CD4-positive, alpha-beta T cell treated with Interleukin-6 for 4 hours (primary cell): ENCODE measurements around the gene ITGAX.

Experiments used
- DNase-seq: peaks from one replicate; pipeline ENCODE4 v3.0.0-alpha.2; 2020; ENCODE audit warnings: mixed read lengths

ITGAX gene

DNA sequence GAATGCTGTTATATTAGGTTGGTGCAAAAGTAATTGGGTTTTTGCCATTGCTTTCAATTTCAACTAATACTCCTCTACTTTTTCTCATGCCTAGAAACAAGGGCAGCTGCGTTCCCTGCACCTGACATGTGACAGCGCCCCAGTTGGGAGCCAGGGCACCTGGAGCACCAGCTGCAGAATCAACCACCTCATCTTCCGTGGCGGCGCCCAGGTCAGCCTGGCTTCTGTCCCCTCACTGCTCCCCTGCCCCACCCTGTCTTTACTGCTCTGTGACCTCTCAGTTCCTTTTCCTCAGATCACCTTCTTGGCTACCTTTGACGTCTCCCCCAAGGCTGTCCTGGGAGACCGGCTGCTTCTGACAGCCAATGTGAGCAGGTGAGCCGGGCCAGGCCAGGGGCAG lies 21.7 kb downstream of the ITGAX start:
- no peak for DNase-seq

DNA sequence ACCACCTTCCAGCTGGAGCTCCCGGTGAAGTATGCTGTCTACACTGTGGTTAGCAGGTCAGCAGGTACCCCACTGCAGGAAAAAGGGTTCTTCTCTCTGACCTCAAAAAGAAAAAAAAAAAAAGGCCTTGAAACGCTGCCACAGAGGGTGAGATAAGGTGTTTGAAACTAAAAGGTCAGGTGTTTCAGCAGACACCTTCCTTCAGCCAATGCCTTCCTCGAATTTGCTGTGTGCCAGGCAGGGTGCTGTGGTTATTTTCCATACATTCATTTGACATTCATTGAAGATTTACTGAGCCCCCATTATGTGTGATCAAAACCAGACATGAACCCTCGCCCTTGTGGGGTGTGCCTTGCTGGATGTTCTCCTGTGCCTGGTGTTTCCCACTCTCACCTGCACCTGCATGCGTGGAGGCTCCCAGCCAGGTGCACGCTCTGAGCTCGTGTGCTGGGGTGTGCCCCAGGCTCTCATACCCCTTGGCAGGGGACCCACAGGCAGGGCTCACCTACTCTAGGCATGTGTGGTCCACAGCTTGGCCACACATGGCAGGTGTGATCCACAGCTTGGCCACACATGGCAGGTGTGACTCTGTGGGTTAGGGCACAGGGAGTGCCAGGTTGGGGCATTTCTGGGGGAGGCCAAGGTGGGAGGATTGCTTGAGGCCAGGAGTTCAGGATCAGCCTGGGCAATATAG lies 22.4 kb downstream of the ITGAX start:
- no peak for DNase-seq

DNA sequence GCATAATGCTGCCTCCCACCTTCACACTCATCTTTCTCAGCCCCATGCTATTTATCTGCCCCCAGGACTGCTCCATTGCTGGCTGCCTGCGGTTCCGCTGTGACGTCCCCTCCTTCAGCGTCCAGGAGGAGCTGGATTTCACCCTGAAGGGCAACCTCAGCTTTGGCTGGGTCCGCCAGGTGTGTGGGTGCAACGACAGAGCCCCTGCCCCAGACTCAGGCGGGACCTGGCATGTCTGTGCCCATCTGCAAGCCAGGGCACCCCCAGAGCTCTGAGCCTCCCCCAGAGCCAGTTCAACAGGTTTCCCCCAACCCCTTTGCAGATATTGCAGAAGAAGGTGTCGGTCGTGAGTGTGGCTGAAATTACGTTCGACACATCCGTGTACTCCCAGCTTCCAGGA lies 25.2 kb downstream of the ITGAX start:
- DNase-seq, result no peak

DNA sequence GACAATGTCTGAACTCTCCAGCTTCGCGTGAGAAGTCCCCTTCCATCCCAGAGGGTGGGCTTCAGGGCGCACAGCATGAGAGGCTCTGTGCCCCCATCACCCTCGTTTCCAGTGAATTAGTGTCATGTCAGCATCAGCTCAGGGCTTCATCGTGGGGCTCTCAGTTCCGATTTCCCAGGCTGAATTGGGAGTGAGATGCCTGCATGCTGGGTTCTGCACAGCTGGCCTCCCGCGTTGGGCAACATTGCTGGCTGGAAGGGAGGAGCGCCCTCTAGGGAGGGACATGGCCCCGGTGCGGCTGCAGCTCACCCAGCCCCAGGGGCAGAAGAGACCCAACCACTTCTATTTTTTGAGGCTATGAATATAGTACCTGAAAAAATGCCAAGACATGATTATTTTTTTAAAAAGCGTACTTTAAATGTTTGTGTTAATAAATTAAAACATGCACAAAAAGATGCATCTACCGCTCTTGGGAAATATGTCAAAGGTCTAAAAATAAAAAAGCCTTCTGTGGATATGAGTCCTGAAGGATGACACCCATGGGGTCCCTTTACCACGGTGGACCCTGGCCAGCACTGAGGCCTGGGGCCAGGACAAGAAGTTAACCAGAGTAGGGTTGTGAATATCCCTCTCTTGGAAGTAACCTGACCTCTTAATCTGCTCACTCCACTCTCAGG lies 27.6 kb downstream of the ITGAX start:
- DNase-seq, result peak; percentile 56

DNA sequence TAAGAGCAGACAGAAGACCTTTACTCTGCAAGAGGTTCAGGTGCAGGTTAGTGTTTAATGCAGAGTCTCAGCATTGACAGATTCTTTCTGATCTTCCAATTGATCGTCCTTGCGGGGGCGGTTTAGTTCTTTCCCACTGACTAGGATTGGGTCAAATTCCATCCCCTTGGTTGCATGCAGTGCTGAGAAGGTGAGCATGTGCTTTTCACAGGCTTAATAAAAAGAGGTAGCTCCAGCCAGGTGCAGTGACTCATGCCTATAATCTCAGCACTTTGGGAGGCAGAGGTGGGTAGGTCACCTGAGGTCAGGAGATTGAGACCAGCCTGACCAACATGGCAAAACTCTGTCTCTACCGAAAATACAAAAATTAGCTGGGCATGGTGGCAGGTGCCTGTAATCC lies 30.7 kb downstream of the ITGAX start:
- DNase-seq, result no peak

DNA sequence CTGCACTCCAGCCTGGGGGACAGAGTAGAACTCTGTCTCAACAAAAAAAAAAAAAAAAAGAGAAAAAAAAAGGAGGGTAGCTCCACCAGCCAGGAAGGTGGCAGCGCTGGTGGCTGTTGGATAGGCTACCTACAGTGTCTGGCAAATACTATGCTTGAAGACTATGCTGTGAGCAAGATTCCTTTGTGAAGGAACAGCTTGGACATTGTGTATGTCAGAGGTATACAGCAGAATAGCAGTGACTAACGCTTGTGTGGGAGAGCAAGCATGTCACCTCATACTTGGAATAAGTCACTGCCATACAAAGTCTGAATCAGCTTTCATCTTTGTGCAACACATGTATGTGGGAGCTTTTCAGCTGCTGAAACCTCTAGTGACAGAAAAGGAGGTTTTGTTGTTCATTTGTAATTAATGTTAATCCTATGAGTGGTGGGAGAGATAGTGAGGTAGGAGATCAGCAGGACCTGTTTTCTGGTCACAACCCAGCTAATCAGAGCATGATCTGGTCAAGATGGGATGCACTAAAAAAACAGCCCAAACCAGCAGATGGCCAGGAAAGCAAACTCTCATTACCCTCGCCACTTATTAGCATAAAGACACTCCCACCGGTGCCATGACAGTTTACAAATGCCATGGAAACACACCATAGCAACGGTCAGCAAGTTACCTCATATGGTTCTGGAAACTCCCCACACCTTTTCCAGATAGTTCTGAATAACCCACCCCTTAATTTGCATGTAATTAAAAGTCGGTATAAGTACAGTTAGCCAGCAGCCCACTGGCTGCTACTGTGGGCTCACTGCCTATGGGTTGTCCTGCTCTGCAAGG lies 31.4 kb downstream of the ITGAX start:
- no peak for DNase-seq

DNA sequence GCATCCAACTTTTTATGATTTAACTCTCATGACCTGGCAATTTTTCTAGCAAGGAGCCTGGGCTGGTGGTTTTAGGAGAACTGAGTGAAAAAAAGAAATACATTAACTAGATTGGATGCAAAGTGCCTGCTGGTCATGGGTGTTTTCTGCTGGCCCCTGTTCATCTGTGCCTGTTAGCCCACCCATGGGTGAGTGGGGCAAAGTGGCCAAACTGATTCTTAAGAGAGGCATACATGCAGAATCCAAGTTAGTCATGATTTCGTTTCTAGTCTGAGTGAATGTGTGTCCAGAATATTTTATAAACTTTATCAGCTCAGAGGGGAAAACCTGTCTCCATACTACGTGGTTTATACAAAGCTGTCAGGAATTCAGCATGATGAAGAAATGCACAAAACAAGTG lies 33.6 kb downstream of the ITGAX start:
- no peak for DNase-seq

- DNase-seq, result no peak
Observed at GRCh38 chr16:31390504-31391041, 35.6 kb downstream of the ITGAX start.

- no peak for DNase-seq
Observed at GRCh38 chr16:31393056-31393455, 38.1 kb downstream of the ITGAX start, which contains the start of gene ITGAD. TSS of gene ITGAD (plus strand) at chr16:31393335. CDS start at chr16:31393361, 26 bp downstream.

GRCh38 chr16:31395647-31396046 lies 40.7 kb downstream of the ITGAX start:
- DNase-seq, result no peak

DNA sequence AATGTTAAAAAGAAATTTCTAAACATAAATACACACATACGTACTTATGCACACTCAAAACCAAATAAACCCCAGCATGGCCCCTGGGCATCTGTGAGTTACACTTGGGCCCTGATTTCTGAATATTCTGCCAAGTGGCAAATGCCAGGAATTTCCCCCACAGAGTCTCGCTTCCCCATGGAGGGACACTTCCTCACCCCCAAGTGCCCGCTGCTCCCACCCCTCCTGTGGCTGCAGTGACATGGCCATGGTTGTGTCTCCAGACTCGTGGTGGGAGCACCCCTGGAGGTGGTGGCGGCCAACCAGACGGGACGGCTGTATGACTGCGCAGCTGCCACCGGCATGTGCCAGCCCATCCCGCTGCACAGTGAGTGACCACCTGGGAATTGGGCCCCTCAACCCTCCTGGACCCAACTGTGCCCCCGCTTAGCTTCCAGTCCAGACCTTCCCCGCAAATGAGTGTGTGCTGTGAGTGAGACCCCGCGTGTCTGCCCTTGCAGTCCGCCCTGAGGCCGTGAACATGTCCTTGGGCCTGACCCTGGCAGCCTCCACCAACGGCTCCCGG lies 42.2 kb downstream of the ITGAX start:
- DNase-seq, result no peak

DNA sequence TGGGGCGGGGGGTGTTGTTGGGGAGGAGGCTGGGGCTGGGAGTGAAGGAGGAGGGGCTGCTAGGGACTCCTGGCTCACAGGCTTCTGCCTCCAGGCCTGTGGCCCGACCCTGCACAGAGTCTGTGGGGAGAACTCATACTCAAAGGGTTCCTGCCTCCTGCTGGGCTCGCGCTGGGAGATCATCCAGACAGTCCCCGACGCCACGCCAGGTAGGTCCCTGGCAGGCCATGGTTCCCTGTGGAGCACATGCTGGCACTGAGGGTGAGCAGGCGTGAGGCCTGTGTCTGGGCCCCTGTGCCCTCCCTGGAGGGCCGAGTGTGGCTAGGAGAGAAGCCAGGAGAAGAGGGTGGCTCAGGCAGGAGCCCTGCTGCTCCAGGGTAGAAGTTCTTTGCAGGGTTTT lies 42.7 kb downstream of the ITGAX start:
- no peak for DNase-seq

DNA sequence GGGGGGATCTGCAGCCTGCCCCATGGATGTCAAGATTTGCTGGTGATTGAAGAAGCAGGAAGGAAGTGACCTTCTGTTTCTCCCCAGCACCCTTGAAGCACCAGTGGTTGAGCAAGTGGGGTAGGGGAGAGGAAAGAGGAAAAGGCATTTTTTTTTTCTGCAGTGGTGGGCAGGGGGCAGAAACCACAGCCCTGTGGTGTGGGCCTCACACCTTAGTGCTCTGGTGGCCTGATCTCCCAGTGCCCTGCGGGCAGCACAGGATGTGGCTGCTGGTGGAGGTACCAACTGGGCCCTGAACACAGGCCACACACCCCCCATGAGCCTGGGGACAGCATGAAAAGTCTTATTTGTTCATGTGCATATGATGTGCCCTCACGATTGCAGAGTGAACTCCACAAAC lies 45.2 kb downstream of the ITGAX start:
- DNase-seq, result no peak

- no peak for DNase-seq
Observed at GRCh38 chr16:31401436-31401835, 46.5 kb downstream of the ITGAX start.

GRCh38 chr16:31402687-31403086 lies 47.7 kb downstream of the ITGAX start:
- DNase-seq, result no peak

- no peak for DNase-seq
Observed at GRCh38 chr16:31403590-31404352, 48.8 kb downstream of the ITGAX start.

- DNase-seq, result no peak
Observed at GRCh38 chr16:31404353-31405064, 49.5 kb downstream of the ITGAX start.

- no peak for DNase-seq
Observed at GRCh38 chr16:31407406-31407805, 52.4 kb downstream of the ITGAX start.

DNA sequence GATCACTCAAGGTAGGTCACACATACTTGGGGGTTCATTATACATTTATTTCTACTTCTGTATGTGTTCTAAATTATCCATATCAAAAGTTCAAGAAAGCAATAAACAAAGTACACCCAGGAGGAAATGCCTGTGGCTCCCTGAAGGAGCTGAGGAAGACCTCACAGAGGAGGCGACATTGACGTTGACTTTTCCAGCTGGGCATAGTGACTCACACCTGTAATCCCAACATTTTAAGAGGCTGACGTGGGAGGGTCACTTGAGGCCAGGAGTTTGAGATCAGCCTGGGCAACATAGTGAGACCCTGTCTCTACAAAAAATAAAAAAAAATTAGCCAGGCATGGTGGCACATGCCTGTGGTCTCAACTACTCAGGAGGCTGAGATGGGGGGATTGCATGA lies 54.5 kb downstream of the ITGAX start:
- DNase-seq, result no peak

- no peak for DNase-seq
Observed at GRCh38 chr16:31410082-31410481, 55.1 kb downstream of the ITGAX start.

- DNase-seq, result no peak
Observed at GRCh38 chr16:31411024-31411844, 56.3 kb downstream of the ITGAX start.
